Mucosa of rectum (tissue), 2 donors: ENCODE results near the gene OPN1LW.
"Not testable (repeated sequence)": the region's sequence is repeated elsewhere in the genome, so short reads cannot be mapped to it uniquely, and the experiment has no call there.

Experiments
- H3K27ac ChIP-seq, 2 donors: one replicate each; pipeline ENCODE4 v1.7.0; 2013; ENCODE audit warnings: inconsistent platforms in 2 of 2, low read depth in 2 of 2, low read length in 2 of 2
- H3K27me3 ChIP-seq, 2 donors: one replicate each; pipeline ENCODE4 v1.7.0; 2013; ENCODE audit warnings: low read length in 2 of 2; ENCODE audit not compliant: control insufficient read depth in 2 of 2, insufficient read depth in 2 of 2
- H3K36me3 ChIP-seq, 2 donors: one replicate each; pipeline ENCODE4 v1.7.0; 2013; ENCODE audit warnings: low read length in 2 of 2; ENCODE audit not compliant: control insufficient read depth in 2 of 2, insufficient read depth in 2 of 2
- H3K4me1 ChIP-seq, 2 donors: one replicate each; pipeline ENCODE4 v1.7.0; 2013; ENCODE audit warnings: low read length in 2 of 2, mild to moderate bottlenecking in 1 of 2; ENCODE audit not compliant: control insufficient read depth in 2 of 2, insufficient read depth in 2 of 2
- H3K4me3 ChIP-seq, 2 donors: one replicate each; pipeline ENCODE4 v1.7.0; 2013; ENCODE audit warnings: low read length in 2 of 2
- H3K9ac ChIP-seq, 2 donors: one replicate each; pipeline ENCODE4 v1.7.0; 2013; ENCODE audit warnings: low read length in 2 of 2, low read depth in 1 of 2, mild to moderate bottlenecking in 1 of 2
- H3K9me3 ChIP-seq, 2 donors: one replicate each; pipeline ENCODE4 v1.7.0; 2013; ENCODE audit warnings: low read length in 2 of 2; ENCODE audit not compliant: control insufficient read depth in 2 of 2
- donor health status: healthy.
- donor health status: Normal muscosa, but diverticular disease.

Gene OPN1LW

DNA sequence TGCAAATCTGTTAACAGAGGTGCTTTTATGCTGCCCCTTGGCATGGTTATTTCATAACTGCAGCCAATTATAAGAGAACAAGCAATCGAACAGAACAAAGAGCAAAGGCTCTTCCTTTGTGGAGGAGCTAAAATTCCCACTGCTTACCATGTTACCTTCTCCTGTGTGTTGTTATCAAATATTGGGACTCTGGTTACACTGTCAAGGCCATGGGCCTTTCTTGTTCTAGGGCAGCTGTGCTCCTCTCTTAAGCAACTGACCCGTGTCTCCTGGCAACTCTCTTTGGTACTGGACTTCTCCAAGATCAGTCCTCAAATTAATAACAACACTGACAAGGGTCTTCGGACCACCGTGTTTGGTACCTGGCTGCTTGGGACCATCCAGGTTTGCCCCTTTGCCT, 12.1 kb upstream of the OPN1LW start:
- Histone ChIP-seq H3K9me3 (no peaks in the 10 kb centered on the region), H3K4me1 (no peaks in the 10 kb centered on the region), H3K27me3 (peaks cover 0 to 4% of the 10 kb centered on the region in 2 donors), H3K36me3 (no peaks in the 10 kb centered on the region), H3K4me3 (no peak overlapping the region), H3K27ac (no peak overlapping the region), H3K9ac (no peak overlapping the region)

DNA sequence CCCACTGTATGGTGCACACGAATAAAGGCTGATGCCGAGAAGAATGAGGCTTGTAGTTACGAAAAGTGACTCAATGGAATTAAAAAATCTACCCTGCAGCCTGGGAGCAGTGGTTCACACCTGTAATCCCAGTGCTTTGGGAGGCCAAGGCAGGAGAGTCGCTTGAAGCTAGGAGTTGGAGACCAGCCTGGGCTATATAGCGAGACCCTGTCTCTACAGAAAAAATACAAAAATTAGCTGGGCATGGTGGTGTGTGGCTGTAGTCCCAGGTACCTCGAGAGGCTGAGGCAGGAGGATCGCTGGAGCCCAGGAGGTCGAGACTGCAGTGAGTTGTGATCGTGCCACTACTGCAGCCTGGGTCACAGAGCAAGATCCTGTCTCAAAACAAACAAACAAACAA, 11.7 kb upstream of the OPN1LW start:
- Histone ChIP-seq H3K27me3 (peaks cover 0 to 4% of the 10 kb centered on the region in 2 donors), H3K27ac (no peak overlapping the region), H3K36me3 (no peaks in the 10 kb centered on the region)

DNA sequence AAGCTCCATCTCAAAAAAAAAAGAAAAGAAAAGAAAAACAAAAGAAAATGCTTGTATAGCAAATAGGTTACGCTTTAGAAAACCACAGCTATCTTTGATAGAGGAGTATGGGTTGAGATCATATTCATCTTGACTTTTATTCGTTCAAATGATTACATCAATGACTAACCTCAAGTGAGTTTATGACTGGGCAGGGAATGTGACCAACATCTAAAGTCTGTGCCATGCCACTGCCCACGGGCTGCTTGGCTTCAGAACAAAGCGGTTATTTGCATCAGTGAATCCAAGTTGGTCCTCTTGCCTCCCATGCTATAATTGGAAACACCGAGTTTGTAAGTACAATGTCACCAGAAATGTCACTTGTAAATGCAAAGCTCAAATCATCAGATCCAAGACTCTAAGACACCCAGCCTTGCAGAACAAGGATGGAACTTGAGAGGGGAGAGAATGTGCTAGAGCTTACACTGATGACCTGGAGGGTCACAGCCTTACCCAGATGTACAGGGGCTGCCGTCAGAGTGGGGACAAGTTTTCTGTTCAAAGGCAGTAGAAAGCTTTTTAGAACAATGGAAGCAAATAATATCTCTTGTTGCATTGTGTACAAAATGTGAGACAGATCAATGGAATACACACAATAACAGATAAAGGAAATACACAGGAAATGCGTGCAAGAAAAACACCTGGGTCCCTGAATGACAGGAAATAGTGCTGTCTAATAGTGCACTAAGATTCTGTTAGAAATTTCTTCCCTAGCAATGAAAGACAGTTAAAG, 8.4 kb upstream of the OPN1LW start:
- Histone ChIP-seq H3K9me3 (no peaks in the 10 kb centered on the region), H3K27ac (no peak overlapping the region)

More for the DNA sequence above, 11.7 kb upstream of the OPN1LW start:
- no peak overlapping the region for H3K4me3 ChIP-seq
- H3K4me1 ChIP-seq, result no peaks in the 10 kb centered on the region
- no peak overlapping the region for H3K9ac ChIP-seq
- H3K9me3 ChIP-seq, result no peaks in the 10 kb centered on the region

DNA sequence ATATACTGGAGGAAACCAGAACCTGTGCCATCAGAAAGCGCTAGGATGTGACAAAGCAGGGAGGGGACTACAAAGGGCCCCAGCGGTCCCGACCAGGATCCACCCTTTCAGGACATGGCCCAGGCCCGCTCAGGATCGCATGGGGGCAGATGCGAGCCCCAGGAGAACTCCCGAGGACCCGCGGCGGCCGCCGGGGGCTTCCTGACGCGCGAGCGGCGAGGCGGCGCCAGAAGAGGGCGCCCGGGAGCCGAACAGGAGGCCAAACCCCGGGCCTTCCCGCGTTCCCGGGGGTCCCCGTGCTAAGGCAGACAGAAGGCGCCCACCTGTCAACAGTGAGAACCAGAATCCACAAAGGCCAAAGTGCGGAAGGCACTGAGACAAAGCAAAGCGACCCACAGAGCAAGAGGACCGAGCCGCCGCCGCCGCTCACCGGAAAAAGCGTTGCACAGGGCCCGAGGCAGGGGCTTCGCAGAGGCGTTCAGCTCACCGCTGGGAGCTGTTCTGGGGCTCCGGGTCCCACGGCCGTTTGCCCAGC, 7.3 kb upstream of the OPN1LW start:
- Histone ChIP-seq H3K4me3 (peak overlapping the region in 1 of 2 donors; percentile 42), H3K36me3 (no peaks in the 10 kb centered on the region), H3K27me3 (peaks cover 2 to 9% of the 10 kb centered on the region in 2 donors), H3K9ac (no peak overlapping the region), H3K27ac (no peak overlapping the region), H3K4me1 (no peaks in the 10 kb centered on the region), H3K9me3 (no peaks in the 10 kb centered on the region)

More for the DNA sequence above, 8.4 kb upstream of the OPN1LW start:
- Histone ChIP-seq H3K4me1 (no peaks in the 10 kb centered on the region), H3K27me3 (peaks cover 2 to 9% of the 10 kb centered on the region in 2 donors), H3K9ac (no peak overlapping the region), H3K36me3 (no peaks in the 10 kb centered on the region), H3K4me3 (no peak overlapping the region)

DNA sequence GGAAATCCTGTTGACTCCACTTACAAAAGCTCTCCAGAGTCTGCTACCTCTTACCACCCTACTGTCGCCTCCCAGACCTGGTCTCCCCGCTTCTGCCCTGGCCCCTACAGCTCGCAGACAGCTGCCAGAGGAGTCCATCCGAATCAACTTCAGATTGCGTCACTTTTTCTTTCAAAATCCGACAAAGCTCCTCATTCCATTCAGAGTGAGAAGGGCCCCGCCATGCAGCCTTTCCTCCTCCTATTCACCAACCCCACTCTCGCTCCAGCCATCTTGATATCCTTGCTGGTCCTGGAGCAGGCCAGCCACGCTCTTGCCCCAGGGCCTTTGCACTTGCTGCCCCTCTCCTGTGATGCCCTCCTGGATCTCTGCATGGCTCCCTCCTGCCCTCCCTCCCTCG, 5.2 kb upstream of the OPN1LW start:
- H3K9ac ChIP-seq, result no peak overlapping the region
- H3K36me3 ChIP-seq, result no peaks in the 10 kb centered on the region
- no peak overlapping the region for H3K4me3 ChIP-seq
- H3K9me3 ChIP-seq, result no peaks in the 10 kb centered on the region
- H3K4me1 ChIP-seq, result no peaks in the 10 kb centered on the region
- H3K27me3 ChIP-seq, result peaks cover 7 to 9% of the 10 kb centered on the region in 2 donors
- no peak overlapping the region for H3K27ac ChIP-seq

DNA sequence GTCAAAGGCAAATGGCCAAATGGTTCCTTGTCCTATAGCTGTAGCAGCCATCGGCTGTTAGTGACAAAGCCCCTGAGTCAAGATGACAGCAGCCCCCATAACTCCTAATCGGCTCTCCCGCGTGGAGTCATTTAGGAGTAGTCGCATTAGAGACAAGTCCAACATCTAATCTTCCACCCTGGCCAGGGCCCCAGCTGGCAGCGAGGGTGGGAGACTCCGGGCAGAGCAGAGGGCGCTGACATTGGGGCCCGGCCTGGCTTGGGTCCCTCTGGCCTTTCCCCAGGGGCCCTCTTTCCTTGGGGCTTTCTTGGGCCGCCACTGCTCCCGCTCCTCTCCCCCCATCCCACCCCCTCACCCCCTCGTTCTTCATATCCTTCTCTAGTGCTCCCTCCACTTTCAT, 3.8 kb upstream of the OPN1LW start:
- H3K36me3 ChIP-seq, result no peaks in the 10 kb centered on the region

DNA sequence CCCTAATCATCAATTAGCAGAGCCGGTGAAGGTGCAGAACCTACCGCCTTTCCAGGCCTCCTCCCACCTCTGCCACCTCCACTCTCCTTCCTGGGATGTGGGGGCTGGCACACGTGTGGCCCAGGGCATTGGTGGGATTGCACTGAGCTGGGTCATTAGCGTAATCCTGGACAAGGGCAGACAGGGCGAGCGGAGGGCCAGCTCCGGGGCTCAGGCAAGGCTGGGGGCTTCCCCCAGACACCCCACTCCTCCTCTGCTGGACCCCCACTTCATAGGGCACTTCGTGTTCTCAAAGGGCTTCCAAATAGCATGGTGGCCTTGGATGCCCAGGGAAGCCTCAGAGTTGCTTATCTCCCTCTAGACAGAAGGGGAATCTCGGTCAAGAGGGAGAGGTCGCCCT, 3.3 kb upstream of the OPN1LW start:
- Histone ChIP-seq H3K4me3 (no peak overlapping the region), H3K9ac (no peak overlapping the region), H3K4me1 (no peaks in the 10 kb centered on the region)

More for the DNA sequence above, 3.8 kb upstream of the OPN1LW start:
- no peaks in the 10 kb centered on the region for H3K9me3 ChIP-seq
- no peaks in the 10 kb centered on the region for H3K4me1 ChIP-seq
- no peak overlapping the region for H3K27ac ChIP-seq
- H3K9ac ChIP-seq, result no peak overlapping the region
- H3K27me3 ChIP-seq, result peaks cover 7 to 9% of the 10 kb centered on the region in 2 donors
- no peak overlapping the region for H3K4me3 ChIP-seq

DNA sequence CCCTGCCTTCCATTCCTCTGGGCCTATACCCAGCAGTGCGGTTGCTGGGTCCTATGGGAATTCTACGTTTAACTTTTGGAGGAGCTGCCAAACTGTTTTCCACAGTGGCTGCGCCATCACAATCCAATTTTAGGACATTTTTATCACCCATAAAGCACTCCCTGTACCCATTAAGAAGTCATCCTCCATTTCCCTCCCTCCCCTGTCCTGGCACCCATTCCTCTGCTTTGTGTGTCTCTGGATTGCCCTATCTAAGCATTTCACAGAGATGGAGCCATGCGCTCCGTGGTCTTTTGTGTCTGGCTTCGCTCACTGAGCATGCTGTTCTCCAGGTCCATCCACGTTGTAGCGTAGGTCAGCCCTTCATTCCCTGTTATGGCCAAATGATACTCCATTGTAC, 1.7 kb upstream of the OPN1LW start:
- Histone ChIP-seq H3K27ac (no peak overlapping the region), H3K4me1 (no peaks in the 10 kb centered on the region), H3K9me3 (no peaks in the 10 kb centered on the region), H3K4me3 (no peak overlapping the region), H3K36me3 (no peaks in the 10 kb centered on the region), H3K9ac (no peak overlapping the region), H3K27me3 (peaks cover 5 to 7% of the 10 kb centered on the region in 2 donors)

More for the DNA sequence above, 3.3 kb upstream of the OPN1LW start:
- Histone ChIP-seq H3K9me3 (no peaks in the 10 kb centered on the region), H3K27me3 (peaks cover 7% of the 10 kb centered on the region in 2 donors), H3K27ac (no peak overlapping the region), H3K36me3 (no peaks in the 10 kb centered on the region)

DNA sequence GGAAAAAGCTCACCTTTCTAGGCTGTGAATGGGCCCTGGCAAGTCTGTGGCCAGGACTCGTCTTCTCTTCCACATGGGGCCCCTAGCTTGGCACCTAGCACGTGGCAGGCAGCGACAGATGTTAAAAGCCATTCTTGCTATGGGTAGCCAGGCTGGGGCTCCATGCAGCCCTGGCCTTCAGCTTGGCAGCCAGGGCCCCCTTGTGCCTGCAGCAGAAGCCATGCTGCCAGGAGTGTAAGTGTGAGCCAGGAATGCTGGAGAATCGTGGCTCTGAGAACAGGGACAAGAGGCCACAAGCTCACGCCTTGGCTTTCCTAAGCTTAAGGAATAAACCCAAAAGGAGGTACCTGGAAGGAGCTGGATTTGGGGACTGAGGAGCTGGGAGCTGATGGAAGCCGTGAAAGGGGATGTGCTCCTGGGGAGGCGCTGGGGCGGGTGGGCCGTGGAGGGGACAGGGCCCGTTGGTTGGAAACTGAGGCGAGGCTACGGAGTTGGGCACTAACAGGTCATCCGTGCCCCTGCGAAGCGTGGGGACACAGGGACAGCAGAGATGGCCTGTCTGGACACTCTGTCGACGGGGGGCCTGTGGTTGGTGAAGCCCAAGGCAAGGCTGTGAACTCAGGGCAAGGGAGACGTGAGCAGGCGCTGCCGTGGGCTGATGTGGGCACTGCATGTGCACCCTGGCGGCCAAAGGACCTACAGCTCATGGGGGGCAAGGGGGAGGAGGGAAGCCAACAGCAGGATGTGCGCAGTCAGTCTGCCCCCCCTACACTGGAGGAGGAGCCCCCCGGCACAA, 895 bp upstream of the OPN1LW start:
- Histone ChIP-seq H3K9ac (no peak overlapping the region), H3K27ac (no peak overlapping the region), H3K4me3 (no peak overlapping the region), H3K9me3 (no peaks in the 10 kb centered on the region), H3K36me3 (no peaks in the 10 kb centered on the region), H3K4me1 (no peaks in the 10 kb centered on the region), H3K27me3 (peaks cover 5% of the 10 kb centered on the region in 2 donors)

DNA sequence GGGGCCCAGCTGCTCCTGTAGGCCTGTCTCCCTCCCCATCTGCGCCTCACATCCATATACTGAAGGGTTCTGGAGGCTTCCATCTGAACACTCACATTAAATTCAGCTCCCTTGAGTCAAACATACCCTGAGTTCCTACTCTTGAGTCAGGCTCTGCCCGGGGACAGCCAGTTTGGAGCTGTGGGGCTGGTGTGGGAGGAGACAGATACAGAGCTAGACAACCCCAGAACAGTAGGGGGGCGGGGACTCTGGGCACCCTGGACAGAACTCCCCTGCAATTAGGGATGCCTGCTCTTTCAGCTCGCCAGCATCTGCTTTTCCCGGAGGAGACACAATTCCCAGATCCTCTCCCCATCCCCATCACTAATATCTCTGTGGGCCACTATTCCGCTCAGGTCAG, 7.0 kb downstream of the OPN1LW start:
- H3K9me3 ChIP-seq, H3K36me3 ChIP-seq, H3K27me3 ChIP-seq, H3K4me1 ChIP-seq, H3K4me3 ChIP-seq, H3K9ac ChIP-seq, H3K27ac ChIP-seq: not testable (repeated sequence)
